RWPE2 (cell line): ENCODE results near the gene CLASP1.

Experiments
- ATAC-seq: fragments of 200-7000 bp; cut with Tn5 transposase; 3 replicates; pipeline ENCODE4 v1.9.1; 2021; ENCODE audit warnings: low read depth
- DNase-seq: peaks from one replicate; pipeline ENCODE4 v3.0.0-alpha.2; 2020; ENCODE audit warnings: low spot score
- H3K27ac ChIP-seq: fragments of 450-650 bp; 2 replicates; pipeline ENCODE4 v1.5.1; 2017; ENCODE audit warnings: mild to moderate bottlenecking; ENCODE audit not compliant: poor library complexity, severe bottlenecking
- H3K27me3 ChIP-seq: fragments of 250-450 bp; sonication (Bioruptor Pico); 2 replicates; pipeline ENCODE4 v1.5.1; 2021; ENCODE audit warnings: mild to moderate bottlenecking, moderate library complexity; ENCODE audit not compliant: insufficient read depth, poor library complexity, severe bottlenecking
- H3K36me3 ChIP-seq: fragments of 250-450 bp; sonication (Bioruptor Pico); 2 replicates; pipeline ENCODE4 v1.5.1; 2020; ENCODE audit warnings: low read depth, mild to moderate bottlenecking, moderate library complexity
- H3K4me1 ChIP-seq: fragments of 250-450 bp; sonication (Bioruptor Pico); 2 replicates; pipeline ENCODE4 v1.5.1; 2021; ENCODE audit warnings: mild to moderate bottlenecking, moderate library complexity; ENCODE audit not compliant: insufficient read depth, poor library complexity, severe bottlenecking
- H3K4me3 ChIP-seq: fragments of 250-450 bp; sonication (Bioruptor Pico); 2 replicates; pipeline ENCODE4 v1.5.1; 2021; ENCODE audit warnings: mild to moderate bottlenecking, moderate library complexity; ENCODE audit not compliant: severe bottlenecking
- H3K9me3 ChIP-seq: fragments of 250-450 bp; sonication (Bioruptor Pico); 2 replicates; pipeline ENCODE4 v1.5.1; 2021; ENCODE audit warnings: mild to moderate bottlenecking, moderate library complexity; ENCODE audit not compliant: severe bottlenecking
- CTCF ChIP-seq: fragments of 450-650 bp; IDR thresholded peaks from one replicate; pipeline ENCODE4 v1.5.1; 2017; ENCODE audit warnings: mild to moderate bottlenecking, moderate library complexity; ENCODE audit not compliant: poor library complexity, severe bottlenecking

Gene CLASP1

GRCh38 chr2:121349721-121350401 is 299.4 kb downstream of the CLASP1 start:
- Histone ChIP-seq H3K4me1 (peaks cover 7% of the 10 kb centered on the region), H3K36me3 (peaks cover 89% of the 10 kb centered on the region), H3K27ac (no peak overlapping the region), H3K9me3 (no peaks in the 10 kb centered on the region), H3K27me3 (no peaks in the 10 kb centered on the region), H3K4me3 (no peak overlapping the region)
- TF ChIP-seq CTCF: no peak
- DNase-seq (no peak), ATAC-seq (no peak)

GRCh38 chr2:121348128-121348740 is 301.0 kb downstream of the CLASP1 start:
- peaks cover 7% of the 10 kb centered on the region for H3K4me1 ChIP-seq
- no peak for DNase-seq
- ATAC-seq: no peak
- no peaks in the 10 kb centered on the region for H3K9me3 ChIP-seq
- no peak for TF ChIP-seq CTCF
- no peaks in the 10 kb centered on the region for H3K27me3 ChIP-seq
- peaks cover 88% of the 10 kb centered on the region for H3K36me3 ChIP-seq
- no peak overlapping the region for H3K27ac ChIP-seq
- no peak overlapping the region for H3K4me3 ChIP-seq

- Histone ChIP-seq H3K4me1 (peaks cover 12% of the 10 kb centered on the region), H3K36me3 (peaks cover 88% of the 10 kb centered on the region), H3K4me3 (no peak overlapping the region)
Measured at GRCh38 chr2:121346859-121347258, 302.4 kb downstream of the CLASP1 start.

GRCh38 chr2:121346407-121346806 is 302.9 kb downstream of the CLASP1 start:
- DNase-seq (no peak), ATAC-seq (peak; percentile 89)
- no peak for TF ChIP-seq CTCF
- Histone ChIP-seq H3K36me3 (peaks cover 88% of the 10 kb centered on the region), H3K27me3 (no peaks in the 10 kb centered on the region), H3K4me1 (peaks cover 12% of the 10 kb centered on the region), H3K9me3 (no peaks in the 10 kb centered on the region), H3K4me3 (no peak overlapping the region), H3K27ac (peak overlapping the region; percentile 5)

More at GRCh38 chr2:121346859-121347258, 302.4 kb downstream of the CLASP1 start:
- Histone ChIP-seq H3K27me3 (no peaks in the 10 kb centered on the region), H3K27ac (no peak overlapping the region), H3K9me3 (no peaks in the 10 kb centered on the region)
- no peak for TF ChIP-seq CTCF
- no peak for DNase-seq
- ATAC-seq: no peak

- no peaks in the 10 kb centered on the region for H3K27me3 ChIP-seq
- no peak for TF ChIP-seq CTCF
- peak overlapping the region; percentile 5 for H3K27ac ChIP-seq
- peaks cover 12% of the 10 kb centered on the region for H3K4me1 ChIP-seq
- no peak overlapping the region for H3K4me3 ChIP-seq
- ATAC-seq (no peak), DNase-seq (no peak)
- H3K36me3 ChIP-seq: peaks cover 93% of the 10 kb centered on the region
- no peaks in the 10 kb centered on the region for H3K9me3 ChIP-seq
Measured at GRCh38 chr2:121345887-121346286, 303.4 kb downstream of the CLASP1 start.
